Activated CD4-positive, CD25-positive, alpha-beta regulatory T cell treated with anti-CD3 and anti-CD28 coated beads, Interleukin-2, amount 50 U/mL, for 72 hours (primary cell): Measurements from ENCODE around the gene OPN5.
"Not testable (repeated sequence)": the region's sequence is repeated elsewhere in the genome, so short reads cannot be mapped to it uniquely, and the experiment has no call there.

Experiments used
- DNase-seq: peaks from one replicate; pipeline ENCODE4 v3.0.0; 2021

Gene OPN5

GRCh38 chr6:47781732-47782131, at the start of gene OPN5:
OPN5 (plus strand) TSS chr6:47782032; CDS start chr6:47782067, 35 bp downstream.
- no peak for DNase-seq

- no peak for DNase-seq
These were observed 47.8 kb upstream of the OPN5 start for GRCh38 chr6:47733879-47734558.

GRCh38 chr6:47734831-47735481, 46.9 kb upstream of the OPN5 start:
- no peak for DNase-seq

- no peak for DNase-seq
These were observed 45.6 kb upstream of the OPN5 start for GRCh38 chr6:47736083-47736700.

GRCh38 chr6:47737406-47737805, 44.4 kb upstream of the OPN5 start:
- DNase-seq, result no peak

- DNase-seq, result no peak
These were observed 41.1 kb upstream of the OPN5 start for GRCh38 chr6:47740714-47741113.

GRCh38 chr6:47741807-47742206, 40.0 kb upstream of the OPN5 start:
- DNase-seq, result no peak

- DNase-seq, result no peak
These were observed 38.1 kb upstream of the OPN5 start for GRCh38 chr6:47743744-47744143.

- not testable (repeated sequence) for DNase-seq
These were observed 36.6 kb upstream of the OPN5 start for GRCh38 chr6:47745269-47745668.

- DNase-seq, result no peak
These were observed 32.1 kb upstream of the OPN5 start for GRCh38 chr6:47749757-47750156.

- no peak for DNase-seq
These were observed 29.0 kb upstream of the OPN5 start for GRCh38 chr6:47752801-47753200.

GRCh38 chr6:47759364-47759763, 22.5 kb upstream of the OPN5 start:
- no peak for DNase-seq

- no peak for DNase-seq
These were observed 19.3 kb upstream of the OPN5 start for GRCh38 chr6:47762502-47762901.

GRCh38 chr6:47766445-47766844, 15.4 kb upstream of the OPN5 start:
- no peak for DNase-seq

GRCh38 chr6:47767102-47767501, 14.7 kb upstream of the OPN5 start:
- DNase-seq, result no peak

- no peak for DNase-seq
These were observed 11.8 kb upstream of the OPN5 start for GRCh38 chr6:47769982-47770381.

GRCh38 chr6:47772359-47772758, 9.5 kb upstream of the OPN5 start:
- no peak for DNase-seq

GRCh38 chr6:47773005-47773404, 8.8 kb upstream of the OPN5 start:
- no peak for DNase-seq

- no peak for DNase-seq
These were observed 1.1 kb upstream of the OPN5 start for GRCh38 chr6:47780510-47781356.

GRCh38 chr6:47785182-47785581, 3.4 kb downstream of the OPN5 start:
- no peak for DNase-seq

- DNase-seq, result peak; percentile 40
These were observed 6.0 kb downstream of the OPN5 start for GRCh38 chr6:47787620-47788497.

- DNase-seq, result no peak
These were observed 6.7 kb downstream of the OPN5 start for GRCh38 chr6:47788498-47788884.
